Psoas muscle (tissue), 8 donors: ENCODE results near the gene INAFM2. TPM values are rescaled to one million over a fixed set of nuclear protein-coding genes. Genes with fewer than 3 reads are reported as not detected.

Experiments
- ATAC-seq, 4 donors: fragments of 200-7000 bp; cut with Tn5 transposase; one replicate each; pipeline ENCODE4 v1.9.1; 2020; ENCODE audit warnings: moderate library complexity in 3 of 4, mild to moderate bottlenecking in 2 of 4
- DNase-seq, 2 donors: peaks; one replicate each; pipeline ENCODE4 v3.0.0-alpha.2; 2020
- H3K27ac ChIP-seq: fragments of 200-600 bp; one replicate; pipeline ENCODE4 v1.8.0; 2022
- H3K27me3 ChIP-seq, 3 donors: fragments of 200-600 bp in 1 of 3; one replicate each; pipeline versions ENCODE4 v1.6.1 to v1.8.0; 2013 to 2022; ENCODE audit warnings: low read length in 2 of 3, mild to moderate bottlenecking in 2 of 3, moderate library complexity in 1 of 3; ENCODE audit not compliant: insufficient read depth in 3 of 3
- H3K36me3 ChIP-seq, 2 donors: fragments of 200-600 bp in 1 of 2; one replicate each; pipeline versions ENCODE4 v1.6.1 to v1.8.0; 2013 to 2022; ENCODE audit warnings: low read depth in 1 of 2, mild to moderate bottlenecking in 1 of 2, moderate library complexity in 1 of 2; ENCODE audit not compliant: insufficient read depth in 1 of 2
- H3K4me1 ChIP-seq: fragments of 200-600 bp; one replicate; pipeline ENCODE4 v1.8.0; 2022
- H3K4me3 ChIP-seq: fragments of 200-600 bp; one replicate; pipeline ENCODE4 v1.8.0; 2022; ENCODE audit warnings: mild to moderate bottlenecking
- H3K9me3 ChIP-seq: fragments of 200-600 bp; one replicate; pipeline ENCODE4 v1.8.0; 2022
- CTCF ChIP-seq: fragments of 200-600 bp; IDR thresholded peaks from one replicate; pipeline ENCODE4 v1.8.0; 2022; ENCODE audit warnings: antibody characterized with exemption
- WGBS, 3 donors: extraction: QIAGEN DNeasy Blood & Tissue Kit; methylation state at CpG; one replicate each; pipeline versions ENCODE4 v1.1.6 to v1.1.7; 2013; 5-methylcytosine and 5-hydroxymethylcytosine counted together
- intact Hi-C, 2 donors: fragments of 100-400 bp; cut with DNase I; formaldehyde crosslinking; loops; one replicate each; pipeline versions ENCODE4 v1.11.0 to v1.14.2; 2022
- polyA plus RNA-seq, 3 donors: library from polyadenylated mRNA; stranded (reverse); fragments of 200-250 nt; gene quantifications; one replicate each; pipeline ENCODE4 v1.2.3, GENCODE V29; 2013
- total RNA-seq, 4 donors: library from RNA; stranded (reverse); fragmentation: NEBNext Ultra II Directional in 2 of 4; extraction: Animal tissue kit (Norgen Biotek cat#: 25700) in 2 of 4; gene quantifications; one replicate each; pipeline versions ENCODE4 v1.2.1 to v1.2.4, GENCODE V29; 2021 to 2023
- donor health status: healthy with polysubstance abuse.
- donor health status: DM: no; HTN: no; CAD: no; lungs with moderate emphysema.
- donor health status: Bipolar disorder and iron deficiency.
- donor health status: healthy.
- donor health status: DM: yes; HTN: yes; CAD: no.
- donor health status: DM: no; HTN: no; CAD: no.
- donor health status: DM: no; HTN: no; CAD: no.
- donor health status: DM: yes; HTN: yes; CAD: no.

The INAFM2 gene
- total and polyA plus RNA-seq, 7 donors, result 5.8 to 32.4 (median 22.3) TPM

DNA sequence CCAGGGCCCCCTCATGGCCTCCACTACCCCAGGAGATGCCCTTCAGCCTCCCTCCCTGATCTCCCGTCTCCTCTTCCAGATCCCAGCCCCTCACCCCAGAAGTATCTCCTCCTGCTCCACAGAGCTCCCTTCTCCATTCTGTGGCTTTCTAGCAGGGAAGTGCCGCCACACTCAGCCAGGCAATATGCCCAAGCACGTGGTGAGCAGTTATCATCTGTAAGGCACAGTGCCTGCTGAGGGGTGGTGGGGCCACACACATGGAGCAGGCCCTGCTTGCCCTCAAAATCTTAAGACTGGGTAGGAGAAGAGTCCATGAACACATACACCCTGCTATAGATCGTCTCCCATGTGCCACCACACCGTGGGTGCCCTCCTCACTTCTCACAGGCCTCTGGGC, 25.0 kb downstream of the INAFM2 start:
- no peaks in the 10 kb centered on the region for H3K27me3 ChIP-seq
- peaks cover 6% of the 10 kb centered on the region for H3K4me1 ChIP-seq
- H3K9me3 ChIP-seq, result no peaks in the 10 kb centered on the region
- H3K36me3 ChIP-seq, result no peaks in the 10 kb centered on the region
- TF ChIP-seq CTCF, result no peak
- WGBS, 3 donors, result 84 to 89% (median 88%) methylated on average over 5 of the region's 5 CpGs
- no peak overlapping the region for H3K27ac ChIP-seq
- ATAC-seq (no peak), DNase-seq (no peak)
- H3K4me3 ChIP-seq, result no peak overlapping the region
- intact Hi-C loops, result no loop called here

DNA sequence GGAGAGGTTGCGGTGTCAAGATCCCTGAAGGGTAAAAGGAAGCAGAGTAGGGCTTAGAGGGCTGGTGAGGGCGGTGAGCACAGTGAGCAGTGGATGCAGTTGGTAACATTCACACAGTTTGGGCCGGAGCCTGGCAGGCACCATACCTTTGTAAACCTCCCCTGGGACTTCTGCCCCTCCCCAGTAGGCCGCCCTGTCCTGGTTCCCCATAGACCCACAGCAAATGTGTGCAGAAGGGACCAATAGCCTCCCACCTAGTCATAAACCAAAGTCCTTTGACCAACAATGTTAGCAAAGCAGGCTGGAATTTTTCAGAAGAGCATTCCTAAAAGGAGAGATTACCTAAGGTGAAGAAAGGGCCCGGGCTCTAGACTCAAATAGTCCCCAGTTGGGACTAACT, 25.7 kb downstream of the INAFM2 start:
- no peak for TF ChIP-seq CTCF
- Histone ChIP-seq H3K36me3 (no peaks in the 10 kb centered on the region), H3K9me3 (no peaks in the 10 kb centered on the region), H3K27me3 (no peaks in the 10 kb centered on the region), H3K4me1 (peaks cover 13% of the 10 kb centered on the region), H3K27ac (no peak overlapping the region), H3K4me3 (no peak overlapping the region)
- intact Hi-C loops, result no loop called here
- WGBS, 3 donors, result 88 to 95% (median 92%) methylated on average over 5 of the region's 5 CpGs
- DNase-seq (no peak), ATAC-seq (no peak)

DNA sequence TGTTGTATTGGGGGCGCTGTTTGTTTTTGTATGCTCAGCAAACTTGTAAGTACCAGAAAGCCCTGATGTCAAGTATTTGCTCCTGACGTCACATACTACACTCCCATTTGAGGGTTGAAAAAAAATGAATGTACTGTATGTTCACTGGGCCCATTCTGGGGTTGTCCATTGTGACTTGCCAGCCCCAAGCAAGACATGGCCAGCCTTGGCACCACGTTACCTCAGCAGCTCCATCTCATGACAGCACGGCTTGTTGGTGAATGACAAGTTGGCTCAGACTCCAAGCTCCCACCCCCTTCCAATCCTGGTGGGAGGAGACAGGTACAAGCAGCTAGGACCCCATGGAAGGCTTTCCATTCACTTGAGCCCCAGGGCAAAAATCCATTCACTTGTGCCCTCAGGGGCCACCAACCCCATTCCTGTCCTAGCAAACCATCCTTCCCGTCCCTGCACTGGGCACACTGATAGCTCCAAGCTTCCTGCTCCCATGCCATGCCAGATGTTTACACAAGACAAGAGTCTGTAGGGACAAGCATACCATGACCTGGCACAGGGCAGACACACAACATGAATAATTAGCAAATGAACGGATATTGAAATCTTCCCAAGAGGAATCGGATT, 28.9 kb downstream of the INAFM2 start:
- intact Hi-C loops, result no loop called here
- Histone ChIP-seq H3K4me1 (peaks cover 13% of the 10 kb centered on the region), H3K27ac (no peak overlapping the region), H3K4me3 (no peak overlapping the region), H3K9me3 (no peaks in the 10 kb centered on the region), H3K36me3 (no peaks in the 10 kb centered on the region), H3K27me3 (no peaks in the 10 kb centered on the region)
- ATAC-seq, result no peak
- no peak for TF ChIP-seq CTCF
- peak in 1 of 2 donors; percentile 23 for DNase-seq
- 86 to 91% (median 87%) methylated on average over 7 of the region's 7 CpGs for WGBS, 3 donors

- no peak for TF ChIP-seq CTCF
- H3K27me3 ChIP-seq, result no peaks in the 10 kb centered on the region
- DNase-seq, result peak in 1 of 2 donors; percentile 69
- peaks cover 17% of the 10 kb centered on the region for H3K4me1 ChIP-seq
- H3K9me3 ChIP-seq, result no peaks in the 10 kb centered on the region
- H3K27ac ChIP-seq, result peak overlapping the region; percentile 2
- no peaks in the 10 kb centered on the region for H3K36me3 ChIP-seq
- no peak overlapping the region for H3K4me3 ChIP-seq
- peak in 3 of 4 donors; percentile 42 to 62 (median 61) for ATAC-seq
- intact Hi-C loops, result no loop called here
- WGBS, 3 donors, result 27 to 46% (median 28%) methylated on average over 5 of the region's 5 CpGs
These were observed 30.2 kb downstream of the INAFM2 start for GRCh38 chr15:40353697-40354096.
